Stimulated activated CD4-positive, alpha-beta T cell treated with anti-CD3 and anti-CD28 coated beads, Interleukin-4, amount 100 ng/mL, for 4 hours (primary cell): Measurements from ENCODE around the gene CRMP1.

Experiments
- DNase-seq, 2 experiments: peaks; one replicate each; pipeline ENCODE4 v3.0.0-alpha.2; 2020

The CRMP1 gene

GRCh38 chr4:5919044-5919443 is 26.2 kb upstream of the CRMP1 start:
- DNase-seq: no peak

- DNase-seq: no peak
Observed at GRCh38 chr4:5918331-5918985, 25.6 kb upstream of the CRMP1 start.

- DNase-seq: no peak
Observed at GRCh38 chr4:5917672-5918071, 24.8 kb upstream of the CRMP1 start.

GRCh38 chr4:5916229-5916628 is 23.3 kb upstream of the CRMP1 start:
- no peak for DNase-seq

- DNase-seq: no peak
Observed at GRCh38 chr4:5913454-5913853, 20.6 kb upstream of the CRMP1 start.

- no peak for DNase-seq
Observed at GRCh38 chr4:5912614-5913019, 19.7 kb upstream of the CRMP1 start.

- DNase-seq: no peak
Observed at GRCh38 chr4:5908876-5909427, 16.1 kb upstream of the CRMP1 start.

GRCh38 chr4:5906191-5906590 is 13.3 kb upstream of the CRMP1 start:
- DNase-seq: no peak

- DNase-seq: no peak
Observed at GRCh38 chr4:5905714-5906113, 12.8 kb upstream of the CRMP1 start.

GRCh38 chr4:5900844-5901243 is 8.0 kb upstream of the CRMP1 start:
- no peak for DNase-seq

GRCh38 chr4:5899881-5900280 is 7.0 kb upstream of the CRMP1 start:
- DNase-seq: no peak

- no peak for DNase-seq
Observed at GRCh38 chr4:5899396-5899795, 6.5 kb upstream of the CRMP1 start.

- DNase-seq: no peak
Observed at GRCh38 chr4:5897674-5898073, 4.8 kb upstream of the CRMP1 start.

GRCh38 chr4:5895287-5895686 is 2.4 kb upstream of the CRMP1 start:
- DNase-seq: no peak

- DNase-seq: no peak
Observed at GRCh38 chr4:5894266-5894665, 1.4 kb upstream of the CRMP1 start.

- DNase-seq: no peak
Observed at GRCh38 chr4:5893591-5893990, 705 bp upstream of the CRMP1 start.

- DNase-seq: no peak
Observed at GRCh38 chr4:5892323-5893003, 423 bp downstream of the CRMP1 start.

- DNase-seq: no peak
Observed at GRCh38 chr4:5891563-5892322, 1.1 kb downstream of the CRMP1 start.

- no peak for DNase-seq
Observed at GRCh38 chr4:5890063-5890727, 2.7 kb downstream of the CRMP1 start.

- DNase-seq: no peak
Observed at GRCh38 chr4:5889002-5889696, 3.7 kb downstream of the CRMP1 start.

GRCh38 chr4:5888222-5889001 is 4.5 kb downstream of the CRMP1 start:
- DNase-seq: no peak
